ENCODE data around the gene ULK4. TPM values are rescaled to one million over a fixed set of nuclear protein-coding genes. Genes with fewer than 3 reads are reported as not detected.

The ULK4 gene
- total RNA-seq, 4 donors from 2014 or later = 13.3 to 23.4 (median 17.9) TPM

- 91 to 100% methylated on average over 1 of the region's 1 CpG for WGBS, 2 donors
- no peaks in the 10 kb centered on the region for H3K27me3 ChIP-seq
- no peak for DNase-seq (ENCODE audit: low spot score in 2 of 2)
- H3K4me1 ChIP-seq = peaks cover 0 to 8% (median 7%) of the 10 kb centered on the region in 4 donors
- no peaks in the 10 kb centered on the region for H3K36me3 ChIP-seq
- peaks cover 0 to 5% (median 2%) of the 10 kb centered on the region in 4 donors for H3K9me3 ChIP-seq
- H3K4me3 ChIP-seq = no peak overlapping the region
- TF ChIP-seq EP300 (IDR thresholded peaks at IDR 0.05) = no peak
- no peak overlapping the region for H3K27ac ChIP-seq
Measured at GRCh38 chr3:41251593-41251992, 710.3 kb downstream of the ULK4 start.

GRCh38 chr3:41250825-41251224 is 711.1 kb downstream of the ULK4 start:
- H3K36me3 ChIP-seq = peaks cover 0 to 1% (median 0%) of the 10 kb centered on the region in 3 donors
- 68 to 74% methylated on average over 2 of the region's 2 CpGs for WGBS, 2 donors
- no peak for DNase-seq (ENCODE audit: low spot score in 2 of 2)
- peaks cover 0 to 15% (median 11%) of the 10 kb centered on the region in 4 donors for H3K4me1 ChIP-seq
- no peak for TF ChIP-seq CTCF (IDR thresholded peaks at IDR 0.05)
- no peak for TF ChIP-seq EP300 (IDR thresholded peaks at IDR 0.05)
- TF ChIP-seq POLR2A (IDR thresholded peaks at IDR 0.05) = no peak
- H3K27me3 ChIP-seq = no peaks in the 10 kb centered on the region
- peaks cover 0 to 5% (median 2%) of the 10 kb centered on the region in 4 donors for H3K9me3 ChIP-seq
- no peak overlapping the region for H3K4me3 ChIP-seq
- no peak overlapping the region for H3K27ac ChIP-seq

- WGBS, 2 donors = 92 to 94% methylated on average over 3 of the region's 3 CpGs
- H3K9me3 ChIP-seq = peaks cover 0 to 5% (median 2%) of the 10 kb centered on the region in 4 donors
- DNase-seq (ENCODE audit: low spot score in 2 of 2) = no peak
- TF ChIP-seq POLR2A (IDR thresholded peaks at IDR 0.05) (no peak), CTCF (IDR thresholded peaks at IDR 0.05) (no peak), EP300 (IDR thresholded peaks at IDR 0.05) (no peak)
- no peaks in the 10 kb centered on the region for H3K27me3 ChIP-seq
- peaks cover 0 to 18% (median 11%) of the 10 kb centered on the region in 4 donors for H3K4me1 ChIP-seq
- H3K4me3 ChIP-seq = no peak overlapping the region
- no peak overlapping the region for H3K27ac ChIP-seq
- H3K36me3 ChIP-seq = peaks cover 0 to 12% (median 0%) of the 10 kb centered on the region in 3 donors
Measured at GRCh38 chr3:41249318-41249717, 712.6 kb downstream of the ULK4 start.

- peak overlapping the region in 2 of 4 donors; percentile 3 to 20 for H3K27ac ChIP-seq
- DNase-seq (ENCODE audit: low spot score in 2 of 2) = no peak
- H3K27me3 ChIP-seq = no peaks in the 10 kb centered on the region
- H3K36me3 ChIP-seq = peaks cover 0 to 19% (median 0%) of the 10 kb centered on the region in 3 donors
- WGBS, 2 donors = 65 to 75% methylated on average over 3 of the region's 3 CpGs
- TF ChIP-seq CTCF (IDR thresholded peaks at IDR 0.05) (no peak), POLR2A (IDR thresholded peaks at IDR 0.05) (no peak), EP300 (IDR thresholded peaks at IDR 0.05) (no peak)
- H3K9me3 ChIP-seq = peaks cover 0 to 5% (median 2%) of the 10 kb centered on the region in 4 donors
- no peak overlapping the region for H3K4me3 ChIP-seq
- H3K4me1 ChIP-seq = peaks cover 0 to 18% (median 11%) of the 10 kb centered on the region in 4 donors
Measured at GRCh38 chr3:41248525-41248924, 713.4 kb downstream of the ULK4 start.

GRCh38 chr3:41247055-41248004 is 714.6 kb downstream of the ULK4 start:
- H3K4me3 ChIP-seq = no peak overlapping the region
- no peak for DNase-seq (ENCODE audit: low spot score in 2 of 2)
- TF ChIP-seq CTCF (IDR thresholded peaks at IDR 0.05) (no peak), EP300 (IDR thresholded peaks at IDR 0.05) (peak in 1 of 2 donors; percentile 82)
- peaks cover 0 to 18% (median 11%) of the 10 kb centered on the region in 4 donors for H3K4me1 ChIP-seq
- peaks cover 0 to 5% (median 2%) of the 10 kb centered on the region in 4 donors for H3K9me3 ChIP-seq
- H3K27me3 ChIP-seq = no peaks in the 10 kb centered on the region
- H3K36me3 ChIP-seq = peaks cover 0 to 20% (median 0%) of the 10 kb centered on the region in 3 donors
- peak overlapping the region in 3 of 4 donors; percentile 26 to 68 (median 44) for H3K27ac ChIP-seq
- 43 to 47% methylated on average over 11 to 12 of the region's 12 CpGs for WGBS, 2 donors

Measured in tibial nerve (tissue), 4 donors.